Measurements from ENCODE around the gene KLHL10. TPM values are rescaled to one million over a fixed set of nuclear protein-coding genes. Genes with fewer than 3 reads are reported as not detected.

Gene KLHL10
- total RNA-seq, 4 donors from 2014 or later = 0.31 TPM; not detected in 3

GRCh38 chr17:41813699-41814124 is 23.9 kb upstream of the KLHL10 start:
- Histone ChIP-seq H3K27me3 (no peaks in the 10 kb centered on the region), H3K4me3 (no peak overlapping the region), H3K27ac (peak overlapping the region in 1 of 4 donors; percentile 59), H3K9me3 (no peaks in the 10 kb centered on the region), H3K36me3 (no peaks in the 10 kb centered on the region), H3K4me1 (peaks cover 4 to 8% of the 10 kb centered on the region in 2 donors)
- TF ChIP-seq POLR2A (IDR thresholded peaks at IDR 0.05) = no peak
- TF ChIP-seq CTCF (IDR thresholded peaks at IDR 0.05 in 4 of 5, conservative IDR thresholded peaks at IDR 0.05 in 1 of 5) = no peak
- in situ Hi-C loops (cut with MboI; ENCODE audit: low sequenced_read_pairs in 4 of 4) = no loop called here
- no peak for DNase-seq
- no peak for ATAC-seq
- intact Hi-C loops (cut with DNase I; ENCODE audit: low total_unique reads) = no loop called here

GRCh38 chr17:41814195-41814594 is 23.4 kb upstream of the KLHL10 start:
- H3K27ac ChIP-seq = no peak overlapping the region
- H3K4me3 ChIP-seq = no peak overlapping the region
- intact Hi-C loops (cut with DNase I; ENCODE audit: low total_unique reads) = no loop called here

GRCh38 chr17:41816637-41817320 is 20.8 kb upstream of the KLHL10 start:
- no peak for TF ChIP-seq POLR2A (IDR thresholded peaks at IDR 0.05)
- no peak for TF ChIP-seq CTCF (IDR thresholded peaks at IDR 0.05 in 4 of 5, conservative IDR thresholded peaks at IDR 0.05 in 1 of 5)
- H3K27me3 ChIP-seq = no peaks in the 10 kb centered on the region
- H3K4me3 ChIP-seq = no peak overlapping the region
- H3K4me1 ChIP-seq = peaks cover 4 to 8% of the 10 kb centered on the region in 2 donors
- no peak for ATAC-seq
- intact Hi-C loops (cut with DNase I; ENCODE audit: low total_unique reads) (no loop called here), in situ Hi-C loops (cut with MboI; ENCODE audit: low sequenced_read_pairs in 4 of 4) (no loop called here)
- no peaks in the 10 kb centered on the region for H3K36me3 ChIP-seq
- no peak overlapping the region for H3K27ac ChIP-seq
- no peaks in the 10 kb centered on the region for H3K9me3 ChIP-seq
- DNase-seq = no peak

More at GRCh38 chr17:41814195-41814594, 23.4 kb upstream of the KLHL10 start:
- ATAC-seq (no peak), DNase-seq (no peak)
- in situ Hi-C loops (cut with MboI; ENCODE audit: low sequenced_read_pairs in 4 of 4) = no loop called here
- TF ChIP-seq POLR2A (IDR thresholded peaks at IDR 0.05) (no peak), CTCF (IDR thresholded peaks at IDR 0.05 in 4 of 5, conservative IDR thresholded peaks at IDR 0.05 in 1 of 5) (no peak)
- Histone ChIP-seq H3K4me1 (peaks cover 4 to 8% of the 10 kb centered on the region in 2 donors), H3K9me3 (no peaks in the 10 kb centered on the region), H3K27me3 (no peaks in the 10 kb centered on the region), H3K36me3 (no peaks in the 10 kb centered on the region)

GRCh38 chr17:41818024-41818423 is 19.6 kb upstream of the KLHL10 start:
- in situ Hi-C loops (cut with MboI; ENCODE audit: low sequenced_read_pairs in 4 of 4) = no loop called here
- TF ChIP-seq POLR2A (IDR thresholded peaks at IDR 0.05) (no peak), CTCF (IDR thresholded peaks at IDR 0.05 in 4 of 5, conservative IDR thresholded peaks at IDR 0.05 in 1 of 5) (no peak)
- intact Hi-C loops (cut with DNase I; ENCODE audit: low total_unique reads) = no loop called here

More at GRCh38 chr17:41818024-41818423, 19.6 kb upstream of the KLHL10 start:
- Histone ChIP-seq H3K4me1 (no peaks in the 10 kb centered on the region), H3K27me3 (no peaks in the 10 kb centered on the region), H3K9me3 (no peaks in the 10 kb centered on the region), H3K4me3 (no peak overlapping the region), H3K36me3 (no peaks in the 10 kb centered on the region), H3K27ac (no peak overlapping the region)
- DNase-seq (no peak), ATAC-seq (no peak)
